Measurements from ENCODE around the gene STUM. TPM values are rescaled to one million over a fixed set of nuclear protein-coding genes. Genes with fewer than 3 reads are reported as not detected.

STUM gene
- total and polyA plus RNA-seq, 2 donors from 2014 or later, result 1.6 to 1.9 TPM

GRCh38 chr1:226586650-226587422, 38.3 kb downstream of the STUM start:
- Histone ChIP-seq H3K9me3 (ENCODE audit: control insufficient read depth in 2 of 3, insufficient read depth in 1 of 3, low read length in 3 of 3) (no peaks in the 10 kb centered on the region), H3K36me3 (ENCODE audit: control insufficient read depth in 2 of 3, insufficient read depth in 3 of 3, low read length in 3 of 3) (no peaks in the 10 kb centered on the region), H3K4me3 (ENCODE audit: low read length in 3 of 3) (no peak overlapping the region), H3K9ac (ENCODE audit: low read length in 3 of 3) (no peak overlapping the region), H3K27ac (ENCODE audit: low read depth in 2 of 2, low read length in 2 of 2) (no peak overlapping the region), H3K4me1 (ENCODE audit: control insufficient read depth in 2 of 3, insufficient read depth in 2 of 3, low read depth in 1 of 3, low read length in 3 of 3) (no peaks in the 10 kb centered on the region), H3K27me3 (ENCODE audit: control insufficient read depth, insufficient read depth, low read length) (no peaks in the 10 kb centered on the region)
- DNase-seq, result peak in 4 of 5 donors; percentile 34 to 72 (median 52)
- FAIRE-seq, result no peak
- intact Hi-C loops (cut with DNase I), result no loop called here
- no peak for TF ChIP-seq CTCF (IDR thresholded peaks at IDR 0.05; ENCODE audit: borderline replicate concordance, extremely low read depth, insufficient read depth)

- TF ChIP-seq CTCF (IDR thresholded peaks at IDR 0.05; ENCODE audit: borderline replicate concordance, extremely low read depth, insufficient read depth), result no peak
- FAIRE-seq, result no peak
- H3K36me3 ChIP-seq (ENCODE audit: control insufficient read depth in 2 of 3, insufficient read depth in 3 of 3, low read length in 3 of 3), result no peaks in the 10 kb centered on the region
- no peak overlapping the region for H3K27ac ChIP-seq (ENCODE audit: low read depth in 2 of 2, low read length in 2 of 2)
- H3K27me3 ChIP-seq (ENCODE audit: control insufficient read depth, insufficient read depth, low read length), result no peaks in the 10 kb centered on the region
- no peak overlapping the region for H3K9ac ChIP-seq (ENCODE audit: low read length in 3 of 3)
- no peak for DNase-seq
- H3K4me3 ChIP-seq (ENCODE audit: low read length in 3 of 3), result no peak overlapping the region
- intact Hi-C loops (cut with DNase I), result no loop called here
- no peaks in the 10 kb centered on the region for H3K4me1 ChIP-seq (ENCODE audit: control insufficient read depth in 2 of 3, insufficient read depth in 2 of 3, low read depth in 1 of 3, low read length in 3 of 3)
- H3K9me3 ChIP-seq (ENCODE audit: control insufficient read depth in 2 of 3, insufficient read depth in 1 of 3, low read length in 3 of 3), result no peaks in the 10 kb centered on the region
Observed at GRCh38 chr1:226588484-226588883, 39.9 kb downstream of the STUM start.

- no peaks in the 10 kb centered on the region for H3K9me3 ChIP-seq (ENCODE audit: control insufficient read depth in 2 of 3, insufficient read depth in 1 of 3, low read length in 3 of 3)
- intact Hi-C loops (cut with DNase I), result no loop called here
- no peaks in the 10 kb centered on the region for H3K36me3 ChIP-seq (ENCODE audit: control insufficient read depth in 2 of 3, insufficient read depth in 3 of 3, low read length in 3 of 3)
- H3K4me1 ChIP-seq (ENCODE audit: control insufficient read depth in 2 of 3, insufficient read depth in 2 of 3, low read depth in 1 of 3, low read length in 3 of 3), result no peaks in the 10 kb centered on the region
- H3K4me3 ChIP-seq (ENCODE audit: low read length in 3 of 3), result no peak overlapping the region
- TF ChIP-seq CTCF (IDR thresholded peaks at IDR 0.05; ENCODE audit: borderline replicate concordance, extremely low read depth, insufficient read depth), result no peak
- FAIRE-seq (no peak), DNase-seq (peak in 1 of 5 donors; percentile 52)
- no peak overlapping the region for H3K9ac ChIP-seq (ENCODE audit: low read length in 3 of 3)
- no peak overlapping the region for H3K27ac ChIP-seq (ENCODE audit: low read depth in 2 of 2, low read length in 2 of 2)
- no peaks in the 10 kb centered on the region for H3K27me3 ChIP-seq (ENCODE audit: control insufficient read depth, insufficient read depth, low read length)
Observed at GRCh38 chr1:226589008-226589733, 40.6 kb downstream of the STUM start.
